ENCODE results near the gene DOCK3.
A peak's percentile ranks its signal among the peaks of the same experiment; 100 is the strongest.
"Not testable (repeated sequence)": the region's sequence is repeated elsewhere in the genome, so short reads cannot be mapped to it uniquely, and the experiment has no call there.

DOCK3 gene

GRCh38 chr3:50688602-50689001 lies 13.9 kb downstream of the DOCK3 start:
- DNase-seq: not testable (repeated sequence)

GRCh38 chr3:50689558-50689957 lies 14.8 kb downstream of the DOCK3 start:
- DNase-seq: no peak

DNA sequence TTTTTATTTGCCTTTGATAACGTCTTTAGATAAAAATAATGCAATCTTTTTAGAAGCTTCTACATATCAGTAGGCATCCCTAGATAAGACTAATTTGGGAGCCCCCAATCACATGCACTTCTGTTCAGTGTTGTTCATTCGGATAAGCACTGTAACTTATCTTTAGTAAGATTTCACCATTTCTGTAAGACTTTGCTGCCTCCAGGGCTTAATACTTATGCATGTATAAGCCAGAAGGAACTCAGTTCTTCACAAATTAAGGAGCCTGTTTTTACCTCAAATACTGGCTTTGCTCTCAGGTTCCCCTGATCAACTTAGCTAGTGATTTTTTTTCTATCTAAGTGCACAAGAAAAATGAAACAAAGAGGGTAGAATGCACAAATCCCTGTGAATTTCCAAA lies 20.3 kb downstream of the DOCK3 start:
- no peak for DNase-seq

DNA sequence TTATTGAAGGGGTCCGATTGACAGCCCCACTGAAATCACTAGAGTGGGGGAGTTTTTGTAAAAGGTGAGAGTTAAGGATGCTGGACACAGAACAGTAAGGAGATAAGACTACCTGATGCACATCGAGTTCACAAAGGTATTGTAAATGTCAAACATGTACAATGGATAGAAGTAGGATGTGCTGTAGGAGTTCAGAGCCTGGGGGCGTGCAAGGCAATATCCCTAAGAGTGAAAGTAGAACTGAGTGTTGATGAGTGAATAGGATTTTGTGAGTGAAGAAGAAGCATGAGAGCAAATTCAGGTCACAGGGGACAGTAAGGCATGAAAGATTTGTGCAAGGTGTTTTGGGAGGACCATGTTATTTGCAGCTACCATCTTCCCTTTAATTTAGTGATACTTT lies 21.5 kb downstream of the DOCK3 start:
- DNase-seq: no peak

DNA sequence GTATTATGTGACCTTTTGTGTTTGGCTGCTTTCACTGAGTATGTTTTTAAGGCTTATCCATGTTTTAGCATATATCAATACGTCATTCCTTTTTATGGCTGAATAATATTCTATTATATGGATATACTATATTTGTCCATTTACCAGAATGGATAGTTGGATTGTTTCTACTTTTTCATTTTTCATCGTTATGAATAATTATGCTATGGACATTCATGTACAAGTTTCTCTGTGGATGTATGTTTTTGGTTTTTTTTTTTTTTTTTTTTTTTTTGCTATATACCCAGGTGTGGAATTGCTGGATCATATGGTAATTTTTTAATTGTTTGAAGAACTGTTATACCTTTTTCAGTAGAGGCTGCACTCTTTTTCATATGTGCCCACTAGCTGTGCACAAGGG lies 23.5 kb downstream of the DOCK3 start:
- DNase-seq: no peak

GRCh38 chr3:50708620-50709019 lies 33.9 kb downstream of the DOCK3 start:
- DNase-seq: no peak

DNA sequence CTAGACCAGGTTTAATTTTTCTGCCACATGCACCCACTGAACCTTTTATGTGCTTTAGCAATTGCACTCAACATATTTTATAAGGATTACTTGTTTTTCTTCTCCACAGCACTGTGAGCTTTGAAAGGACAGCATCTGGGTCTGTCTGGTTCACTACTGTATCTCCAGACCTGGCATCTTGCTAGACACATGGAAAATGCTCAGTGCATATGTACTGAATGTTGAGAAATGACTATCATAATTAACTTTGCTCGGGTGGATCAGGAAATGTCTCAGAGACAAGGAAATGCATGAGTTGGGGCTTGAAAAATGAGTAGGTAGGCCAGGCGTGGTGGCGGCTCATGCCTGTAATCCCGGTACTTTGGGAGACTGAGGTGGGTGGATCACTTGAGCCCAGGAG lies 40.2 kb downstream of the DOCK3 start:
- no peak for DNase-seq

- no peak for DNase-seq
Observed at GRCh38 chr3:50724831-50725230, 50.1 kb downstream of the DOCK3 start.

DNA sequence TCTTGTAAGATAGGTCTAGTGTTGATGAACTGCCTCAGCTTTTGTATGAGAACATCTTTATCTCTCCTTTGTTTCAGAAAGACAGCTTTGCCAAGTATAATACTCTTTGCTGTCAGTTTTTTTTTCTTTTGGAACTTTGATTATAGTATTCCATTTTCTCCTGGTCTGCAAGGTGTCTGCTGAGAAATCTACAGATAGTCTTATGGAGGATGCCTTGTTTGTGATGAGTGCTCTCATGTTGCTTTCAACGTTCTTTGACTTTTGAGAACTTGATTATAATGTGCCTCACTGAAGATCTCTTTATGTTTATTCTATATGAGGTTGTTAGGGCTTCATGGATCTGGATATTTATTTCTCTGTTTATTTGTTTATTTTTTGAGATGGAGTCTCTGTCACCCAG lies 60.3 kb downstream of the DOCK3 start:
- no peak for DNase-seq

GRCh38 chr3:50737193-50737905 lies 62.6 kb downstream of the DOCK3 start:
- no peak for DNase-seq

GRCh38 chr3:50737906-50738598 lies 63.3 kb downstream of the DOCK3 start:
- no peak for DNase-seq

DNA sequence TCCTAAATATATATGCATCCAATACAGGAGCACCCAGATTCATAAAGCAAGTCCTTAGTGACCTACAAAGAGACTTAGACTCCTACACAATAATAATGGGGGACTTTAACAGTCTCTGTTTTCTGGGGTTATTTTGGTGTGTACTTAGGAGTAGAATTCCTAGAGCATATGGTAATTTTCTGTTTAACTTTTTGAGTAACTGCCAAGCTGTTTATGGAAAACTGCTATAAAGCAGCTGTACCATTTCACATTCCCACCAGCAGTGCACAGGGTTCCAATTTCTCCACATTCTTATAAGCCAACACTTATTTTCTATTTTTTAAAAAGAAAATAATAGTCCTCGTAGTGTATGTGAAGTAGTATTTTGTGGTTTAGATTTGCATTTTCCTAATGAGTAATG lies 68.9 kb downstream of the DOCK3 start:
- no peak for DNase-seq

- no peak for DNase-seq
Observed at GRCh38 chr3:50749822-50750221, 75.1 kb downstream of the DOCK3 start.

GRCh38 chr3:50759015-50759414 lies 84.3 kb downstream of the DOCK3 start:
- no peak for DNase-seq

DNA sequence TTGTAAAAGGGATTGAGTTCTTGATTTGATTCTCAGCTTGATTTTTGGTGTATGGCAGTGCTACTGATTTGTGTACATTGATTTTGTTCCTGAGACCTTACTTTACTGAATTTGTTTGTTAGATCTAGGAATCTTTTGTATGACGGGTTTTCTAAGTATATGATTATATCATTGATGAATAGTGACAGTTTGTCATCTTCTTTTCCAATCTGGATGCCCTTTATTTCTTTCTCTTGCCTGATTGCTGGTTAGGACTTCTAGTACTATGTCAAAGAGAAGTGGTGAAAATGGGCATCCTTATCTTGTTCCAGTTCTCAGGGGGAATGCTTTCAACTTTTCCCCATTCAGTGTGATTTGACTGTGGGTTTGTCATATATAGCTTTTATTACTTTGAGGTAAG lies 103.0 kb downstream of the DOCK3 start:
- no peak for DNase-seq

GRCh38 chr3:50781766-50782165 lies 107.0 kb downstream of the DOCK3 start:
- not testable (repeated sequence) for DNase-seq

DNA sequence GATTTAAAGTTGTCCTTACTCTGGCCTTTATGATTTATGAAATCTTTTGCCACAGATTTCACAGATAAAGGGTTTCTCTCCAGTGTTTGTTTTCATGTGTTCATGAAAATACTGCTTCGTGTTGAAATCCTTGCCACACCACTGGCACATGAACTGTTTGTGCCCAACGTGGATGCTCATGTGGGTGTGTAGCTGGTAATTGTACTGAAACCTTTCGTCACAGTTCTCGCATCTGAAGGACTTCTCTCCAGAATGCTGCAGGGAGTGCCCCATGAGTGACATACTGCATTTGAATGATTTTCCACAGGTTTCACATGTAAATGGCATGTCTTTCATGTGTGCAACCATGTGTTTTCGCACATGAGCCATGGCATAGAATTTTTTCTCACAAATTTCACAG lies 111.9 kb downstream of the DOCK3 start:
- no peak for DNase-seq

GRCh38 chr3:50790894-50791293 lies 116.2 kb downstream of the DOCK3 start:
- not testable (repeated sequence) for DNase-seq

- no peak for DNase-seq
Observed at GRCh38 chr3:50792568-50792967, 117.8 kb downstream of the DOCK3 start.

GRCh38 chr3:50803805-50804204 lies 129.1 kb downstream of the DOCK3 start:
- DNase-seq: not testable (repeated sequence)

DNA sequence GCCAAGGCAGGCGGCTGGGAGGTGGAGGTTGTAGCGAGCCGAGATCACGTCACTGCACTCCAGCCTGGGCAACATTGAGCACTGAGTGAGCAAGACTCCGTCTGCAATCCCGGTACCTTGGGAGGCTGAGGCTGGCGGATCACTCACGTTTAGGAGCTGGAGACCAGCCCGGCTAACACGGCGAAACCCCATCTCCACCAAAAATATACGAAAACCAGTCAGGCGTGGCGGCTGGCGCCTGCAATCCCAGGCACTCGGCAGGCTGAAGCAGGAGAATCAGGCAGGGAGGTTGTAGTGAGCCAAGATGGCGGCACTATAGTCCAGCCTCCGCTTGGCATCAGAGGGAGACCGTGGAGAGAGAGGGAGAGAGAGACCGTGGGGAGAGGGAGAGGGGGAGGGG lies 129.6 kb downstream of the DOCK3 start:
- DNase-seq: not testable (repeated sequence)

DNA sequence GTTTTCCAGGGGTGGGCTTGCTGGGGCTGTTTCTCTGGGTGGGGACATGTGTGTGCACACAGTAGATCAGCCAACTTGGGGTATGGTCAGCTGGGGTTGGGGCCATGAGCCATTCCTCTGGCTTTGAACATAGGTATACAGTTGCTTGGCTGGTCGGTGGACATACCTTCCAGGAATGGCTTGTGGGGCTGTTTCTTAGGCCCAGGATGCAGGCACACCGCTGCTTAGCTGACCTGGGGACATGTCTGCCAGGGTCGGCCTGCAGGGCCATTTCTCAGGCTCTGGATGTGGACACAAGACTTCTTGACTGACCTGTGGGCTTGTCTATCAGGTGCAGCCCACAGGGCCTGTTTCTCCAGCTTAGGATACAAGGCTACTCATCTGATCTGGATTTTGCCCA lies 130.6 kb downstream of the DOCK3 start:
- DNase-seq: no peak

GRCh38 chr3:50806031-50806430 lies 131.3 kb downstream of the DOCK3 start:
- DNase-seq: no peak

GRCh38 chr3:50806806-50807205 lies 132.1 kb downstream of the DOCK3 start:
- DNase-seq: no peak

DNA sequence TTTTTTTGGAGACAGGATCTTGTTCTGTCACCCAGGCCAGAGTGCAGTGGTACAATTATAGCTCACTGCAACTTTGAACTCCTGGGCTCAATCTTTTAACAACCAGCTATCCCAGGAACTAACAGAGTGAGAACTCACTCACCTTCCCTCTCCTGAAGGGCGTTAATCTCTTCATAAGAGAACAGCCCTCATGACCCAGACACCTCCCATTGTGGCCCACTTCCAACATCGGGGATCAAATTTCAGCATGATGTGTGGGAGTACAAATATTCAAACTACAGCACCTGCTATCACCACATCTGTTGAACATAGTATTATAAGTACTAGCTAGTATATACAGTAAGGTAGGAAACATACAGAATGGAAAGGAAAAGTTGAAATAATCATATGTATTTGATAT lies 132.5 kb downstream of the DOCK3 start:
- peak; percentile 6 for DNase-seq
